IMR-90 (cell line): Measurements from ENCODE around the gene HCRTR1. TPM values are rescaled to one million over a fixed set of nuclear protein-coding genes. Genes with fewer than 3 reads are reported as not detected.

Experiments
- ATAC-seq: fragments of 200-7000 bp; cut with Tn5 transposase; 2 replicates; pipeline ENCODE4 v1.9.1; 2020; ENCODE audit warnings: low read depth, mild to moderate bottlenecking, moderate library complexity
- BruUV-seq: library from RNA; stranded (reverse); fragments of 400-500 nt; replicated peaks from 2 replicates; lab custom pipeline; 2021; lab: Mats Ljungman, UMichigan
- CTCF ChIA-PET: fragments of 300-600 bp; formaldehyde crosslinking; extraction: SDS; loops from one replicate; lab custom pipeline; 2021; ENCODE audit warnings: antibody characterized with exemption; lab: Yijun Ruan, JAX
- POLR2A ChIA-PET: fragments of 300-600 bp; sonication (Branson Sonifier 250); formaldehyde crosslinking; loops from one replicate; lab custom pipeline; 2022; ENCODE audit warnings: antibody characterized with exemption; ENCODE audit not compliant: unreplicated experiment; lab: Charles Lee
- DNase-seq: peaks from one replicate; pipeline ENCODE4 v3.0.0; 2013
- H2AFZ ChIP-seq: replicated peaks from 2 replicates; pipeline ENCODE3; 2013; ENCODE audit warnings: low read length, mild to moderate bottlenecking; ENCODE audit not compliant: poor library complexity
- H2AK5ac ChIP-seq: 2 replicates; pipeline ENCODE4 v1.6.1; 2013; ENCODE audit warnings: low read depth, low read length, inconsistent platforms
- H2AK9ac ChIP-seq: replicated peaks from 2 replicates; pipeline ENCODE3; 2013; ENCODE audit warnings: mild to moderate bottlenecking, low read depth, low read length, moderate library complexity; ENCODE audit not compliant: poor library complexity
- H2BK120ac ChIP-seq: 2 replicates; pipeline ENCODE4 v1.6.1; 2013; ENCODE audit warnings: low read depth, low read length, inconsistent platforms
- H2BK15ac ChIP-seq: 3 replicates; pipeline ENCODE4 v1.6.1; 2013; ENCODE audit warnings: low read depth, low read length, inconsistent platforms
- H2BK20ac ChIP-seq: 2 replicates; pipeline ENCODE4 v1.6.1; 2013; ENCODE audit warnings: low read depth, mild to moderate bottlenecking, inconsistent platforms, low read length, moderate library complexity
- H2BK5ac ChIP-seq: 2 replicates; pipeline ENCODE4 v1.6.1; 2013; ENCODE audit warnings: mild to moderate bottlenecking, low read depth, low read length, inconsistent platforms; ENCODE audit not compliant: poor library complexity, severe bottlenecking
- H3K14ac ChIP-seq: replicated peaks from 2 replicates; pipeline ENCODE4 v1.6.1; 2013; ENCODE audit warnings: low read depth, low read length, inconsistent platforms
- H3K18ac ChIP-seq: 2 replicates; pipeline ENCODE4 v1.6.1; 2013; ENCODE audit warnings: low read depth, low read length, control low read depth
- H3K23ac ChIP-seq: 2 replicates; pipeline ENCODE4 v1.6.1; 2013; ENCODE audit warnings: low read depth, low read length, inconsistent platforms
- H3K27ac ChIP-seq: 2 replicates; pipeline ENCODE4 v1.5.1; 2013; ENCODE audit warnings: mild to moderate bottlenecking, control low read depth, low read length; ENCODE audit not compliant: insufficient read depth
- H3K27me3 ChIP-seq: 2 replicates; pipeline ENCODE4 v1.6.1; 2013; ENCODE audit warnings: low read length; ENCODE audit not compliant: control insufficient read depth, insufficient read depth
- H3K36me3 ChIP-seq: 2 replicates; pipeline ENCODE4 v1.6.1; 2013; ENCODE audit warnings: low read length, mixed read lengths; ENCODE audit not compliant: control insufficient read depth, insufficient read depth
- H3K4ac ChIP-seq: 2 replicates; pipeline ENCODE4 v1.6.1; 2013; ENCODE audit warnings: low read depth, low read length, inconsistent platforms
- H3K4me1 ChIP-seq: 2 replicates; pipeline ENCODE4 v1.6.1; 2013; ENCODE audit warnings: low read length, mixed read lengths; ENCODE audit not compliant: control insufficient read depth, insufficient read depth
- H3K4me2 ChIP-seq: 2 replicates; pipeline ENCODE4 v1.6.1; 2013; ENCODE audit warnings: low read depth, mild to moderate bottlenecking, control low read depth, low read length, moderate library complexity
- H3K4me3 ChIP-seq: 2 replicates; pipeline ENCODE4 v1.5.1; 2013; ENCODE audit warnings: low read depth, mild to moderate bottlenecking, control low read depth, low read length, moderate library complexity; ENCODE audit not compliant: insufficient read depth
- H3K56ac ChIP-seq: 2 replicates; pipeline ENCODE4 v1.6.1; 2013; ENCODE audit warnings: low read length, inconsistent platforms; ENCODE audit not compliant: insufficient read depth; ENCODE audit errors: extremely low read depth
- H3K79me1 ChIP-seq, 2 experiments: 2 replicates each; pipeline ENCODE4 v1.6.1; 2013; ENCODE audit warnings: low read length in 2 of 2, inconsistent platforms in 1 of 2, low read depth in 1 of 2
- H3K9ac ChIP-seq: 2 replicates; pipeline ENCODE4 v1.6.1; 2013; ENCODE audit warnings: low read depth, low read length, control low read depth
- H3K9me1 ChIP-seq: 2 replicates; pipeline ENCODE4 v1.6.1; 2013; ENCODE audit warnings: low read length, inconsistent platforms; ENCODE audit not compliant: insufficient read depth
- H3K9me3 ChIP-seq: 2 replicates; pipeline ENCODE4 v1.6.1; 2013; ENCODE audit warnings: low read length; ENCODE audit not compliant: control insufficient read depth, insufficient read depth
- H4K20me1 ChIP-seq: 2 replicates; pipeline ENCODE4 v1.6.1; 2013; ENCODE audit warnings: low read length, inconsistent platforms; ENCODE audit not compliant: insufficient read depth
- H4K5ac ChIP-seq: 2 replicates; pipeline ENCODE4 v1.6.1; 2013; ENCODE audit warnings: mild to moderate bottlenecking, low read depth, low read length, control low read depth
- H4K8ac ChIP-seq, 2 experiments: 2 replicates each; pipeline ENCODE4 v1.6.1; 2013; ENCODE audit warnings: low read depth in 2 of 2, low read length in 2 of 2, control low read depth in 1 of 2, inconsistent platforms in 1 of 2
- H4K91ac ChIP-seq: 2 replicates; pipeline ENCODE4 v1.6.1; 2013; ENCODE audit warnings: low read depth, low read length, inconsistent platforms; ENCODE audit not compliant: insufficient read depth
- BHLHE40 ChIP-seq: fragments of 150-350 bp; IDR thresholded peaks from 2 replicates; pipeline ENCODE4 v1.6.1; 2016; ENCODE audit warnings: mild to moderate bottlenecking, low read depth, low read length
- CEBPB ChIP-seq: IDR thresholded peaks from 2 replicates; pipeline ENCODE4 v1.6.1; 2012; ENCODE audit warnings: low read depth, low read length, improper control_type of control experiment
- CHD1 ChIP-seq: IDR thresholded peaks from 2 replicates; pipeline ENCODE4 v1.6.1; 2012; ENCODE audit warnings: low read depth, low read length, improper control_type of control experiment
- FOS ChIP-seq: fragments of 150-350 bp; IDR thresholded peaks from 2 replicates; pipeline ENCODE4 v1.6.1; 2016; ENCODE audit warnings: low read depth, low read length
- MAFK ChIP-seq: IDR thresholded peaks from 2 replicates; pipeline ENCODE4 v1.6.1; 2012; ENCODE audit warnings: low read depth, low read length, improper control_type of control experiment
- NFE2L2 ChIP-seq: fragments of 150-350 bp; IDR thresholded peaks from 2 replicates; pipeline ENCODE4 v1.6.1; 2016; ENCODE audit warnings: low read depth, mild to moderate bottlenecking, low read length
- POLR2A ChIP-seq: IDR thresholded peaks from 2 replicates; pipeline ENCODE4 v1.6.1; 2012; ENCODE audit warnings: mild to moderate bottlenecking, low read depth, low read length
- RAD21 ChIP-seq: IDR thresholded peaks from 2 replicates; pipeline ENCODE4 v1.6.1; 2012; ENCODE audit warnings: low read length, improper control_type of control experiment
- RCOR1 ChIP-seq: IDR thresholded peaks from 2 replicates; pipeline ENCODE4 v1.6.1; 2012; ENCODE audit warnings: mild to moderate bottlenecking, low read length, improper control_type of control experiment; ENCODE audit not compliant: insufficient replicate concordance
- RFX5 ChIP-seq: IDR thresholded peaks from 2 replicates; pipeline ENCODE4 v1.8.0; 2012; ENCODE audit warnings: low read depth, mild to moderate bottlenecking, low read length, moderate library complexity
- SMC3 ChIP-seq: fragments of 150-350 bp; IDR thresholded peaks from 2 replicates; pipeline ENCODE4 v1.6.1; 2016; ENCODE audit warnings: low read depth, mild to moderate bottlenecking, antibody characterized with exemption, low read length, moderate library complexity
- WGBS, 2 experiments: methylation state at CpG; one replicate each; pipeline versions ENCODE4 v1.1.5 to v1.1.7; 2013; ENCODE audit warnings: missing lambda C conversion rate in 2 of 2; ENCODE audit not compliant: insufficient read length in 1 of 2; ENCODE audit errors: extremely low coverage in 2 of 2; 5-methylcytosine and 5-hydroxymethylcytosine counted together
- dilution Hi-C: fragments of 300-500 bp; cut with HindIII; formaldehyde crosslinking; loops from one replicate; pipeline ENCODE4 v1.14.3; 2018; ENCODE audit warnings: low sequenced_read_pairs; ENCODE audit not compliant: unreplicated experiment
- in situ Hi-C: fragments of 300-500 bp; cut with MboI; formaldehyde crosslinking; loops from 3 replicates; pipeline ENCODE4 v1.14.3; 2019; ENCODE audit warnings: low sequenced_read_pairs, inconsistent platforms, mixed read lengths
- intact Hi-C: fragments of 100-400 bp; cut with micrococcal nuclease; formaldehyde crosslinking; loops from 2 replicates; pipeline ENCODE4 v1.10.0; 2022
- polyA plus RNA-seq, 3 experiments: library from polyadenylated mRNA; depleted of rRNA; stranded (reverse); fragments of >200 nt; gene quantifications; 2 replicates each; pipeline ENCODE4 v1.2.3, GENCODE V29; 2012; ENCODE audit warnings: low replicate concordance in 1 of 3
- total RNA-seq: library from RNA; depleted of rRNA; stranded (reverse); fragments of >200 nt; gene quantifications from 2 replicates; pipeline ENCODE4 v1.2.3, GENCODE V29; 2012
- TF ChIP-seq, protein P1 (sequence below): fragments of 150-350 bp; IDR thresholded peaks from 2 replicates; pipeline ENCODE4 v1.6.1; 2017; ENCODE audit warnings: mild to moderate bottlenecking, antibody characterized with exemption, low read length, low read depth
- TF ChIP-seq, protein P2 (sequence below): conservative IDR thresholded peaks from 2 replicates; pipeline ENCODE4 v1.5.1; 2012; ENCODE audit warnings: mild to moderate bottlenecking, low read depth, low read length, improper control_type of control experiment
- TF ChIP-seq, protein P3 (sequence below): fragments of 150-350 bp; IDR thresholded peaks from 2 replicates; pipeline ENCODE4 v1.6.1; 2016; ENCODE audit warnings: low read depth, mild to moderate bottlenecking, low read length, moderate library complexity, borderline replicate concordance

HCRTR1 gene
- total and polyA plus RNA-seq, 2 of the 4 experiments (the other 2 are of a cell fraction) = not detected

DNA sequence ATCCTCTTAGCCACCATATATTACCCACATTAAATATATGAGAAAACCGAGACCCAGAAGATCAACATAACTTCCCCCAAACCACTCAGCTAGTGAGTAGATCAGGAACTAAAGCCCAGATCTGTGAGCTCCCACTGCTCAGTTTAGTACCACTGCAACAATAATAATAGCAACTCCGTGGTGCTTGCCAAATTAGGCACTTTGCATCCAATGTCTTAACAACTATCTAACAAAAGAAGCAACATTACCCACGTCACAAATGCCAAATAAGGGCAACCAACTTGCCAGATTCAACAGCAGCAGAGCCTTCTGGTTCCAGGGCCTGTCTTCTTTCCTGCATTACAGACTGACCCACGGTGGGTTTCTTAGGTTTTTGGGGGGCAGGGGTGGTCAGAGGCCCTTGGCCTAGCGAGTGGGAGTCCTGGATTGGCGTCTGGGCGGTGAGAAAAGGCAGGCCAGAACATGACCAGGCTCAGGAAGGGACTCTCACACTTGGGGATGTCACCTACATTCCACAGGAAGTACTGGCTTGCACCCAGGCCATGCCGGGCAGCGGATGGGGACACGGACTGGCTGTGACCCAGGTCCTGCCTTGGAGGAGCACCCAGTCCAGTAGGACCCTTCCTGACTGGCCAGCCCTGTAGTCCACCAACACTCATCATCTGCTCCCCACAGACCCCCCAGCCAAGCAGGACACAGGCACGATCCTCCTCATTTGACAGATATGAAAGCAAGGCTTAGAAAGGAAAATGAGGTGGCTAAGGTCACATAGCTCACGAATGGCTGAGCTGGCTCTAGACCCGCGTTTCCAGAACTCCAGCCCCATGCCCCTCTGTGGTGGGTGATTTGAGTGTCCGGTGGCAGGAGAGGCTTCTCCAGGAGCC is 4.6 kb downstream of the HCRTR1 start:
- CTCF ChIA-PET = interaction anchor here (1.3 kb wide), 1 partner anchor 10 kb away, joined by 3 read pairs; no protein-coding TSS in a partner anchor
- POLR2A ChIA-PET = interaction anchor here (0.6 kb wide), 1 partner anchor 9 kb away, joined by 3 read pairs; no protein-coding TSS in a partner anchor
- whole genome bisulfite sequencing, 2 experiments = 57% methylated on average over 1 of the region's 15 CpGs; no CpG with 5 or more reads in 1 of the 2 experiments
- TF ChIP-seq CHD1 (no peak), FOS (no peak), SMC3 (no peak), RAD21 (no peak), POLR2A (no peak), MAFK (no peak), CEBPB (no peak), RFX5 (no peak), BHLHE40 (no peak), NFE2L2 (no peak), RCOR1 (no peak)
- TF ChIP-seq, protein P1, sequence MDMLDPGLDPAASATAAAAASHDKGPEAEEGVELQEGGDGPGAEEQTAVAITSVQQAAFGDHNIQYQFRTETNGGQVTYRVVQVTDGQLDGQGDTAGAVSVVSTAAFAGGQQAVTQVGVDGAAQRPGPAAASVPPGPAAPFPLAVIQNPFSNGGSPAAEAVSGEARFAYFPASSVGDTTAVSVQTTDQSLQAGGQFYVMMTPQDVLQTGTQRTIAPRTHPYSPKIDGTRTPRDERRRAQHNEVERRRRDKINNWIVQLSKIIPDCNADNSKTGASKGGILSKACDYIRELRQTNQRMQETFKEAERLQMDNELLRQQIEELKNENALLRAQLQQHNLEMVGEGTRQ = no peak
- TF ChIP-seq, protein P2, sequence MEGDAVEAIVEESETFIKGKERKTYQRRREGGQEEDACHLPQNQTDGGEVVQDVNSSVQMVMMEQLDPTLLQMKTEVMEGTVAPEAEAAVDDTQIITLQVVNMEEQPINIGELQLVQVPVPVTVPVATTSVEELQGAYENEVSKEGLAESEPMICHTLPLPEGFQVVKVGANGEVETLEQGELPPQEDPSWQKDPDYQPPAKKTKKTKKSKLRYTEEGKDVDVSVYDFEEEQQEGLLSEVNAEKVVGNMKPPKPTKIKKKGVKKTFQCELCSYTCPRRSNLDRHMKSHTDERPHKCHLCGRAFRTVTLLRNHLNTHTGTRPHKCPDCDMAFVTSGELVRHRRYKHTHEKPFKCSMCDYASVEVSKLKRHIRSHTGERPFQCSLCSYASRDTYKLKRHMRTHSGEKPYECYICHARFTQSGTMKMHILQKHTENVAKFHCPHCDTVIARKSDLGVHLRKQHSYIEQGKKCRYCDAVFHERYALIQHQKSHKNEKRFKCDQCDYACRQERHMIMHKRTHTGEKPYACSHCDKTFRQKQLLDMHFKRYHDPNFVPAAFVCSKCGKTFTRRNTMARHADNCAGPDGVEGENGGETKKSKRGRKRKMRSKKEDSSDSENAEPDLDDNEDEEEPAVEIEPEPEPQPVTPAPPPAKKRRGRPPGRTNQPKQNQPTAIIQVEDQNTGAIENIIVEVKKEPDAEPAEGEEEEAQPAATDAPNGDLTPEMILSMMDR = no peak
- TF ChIP-seq, protein P3, sequence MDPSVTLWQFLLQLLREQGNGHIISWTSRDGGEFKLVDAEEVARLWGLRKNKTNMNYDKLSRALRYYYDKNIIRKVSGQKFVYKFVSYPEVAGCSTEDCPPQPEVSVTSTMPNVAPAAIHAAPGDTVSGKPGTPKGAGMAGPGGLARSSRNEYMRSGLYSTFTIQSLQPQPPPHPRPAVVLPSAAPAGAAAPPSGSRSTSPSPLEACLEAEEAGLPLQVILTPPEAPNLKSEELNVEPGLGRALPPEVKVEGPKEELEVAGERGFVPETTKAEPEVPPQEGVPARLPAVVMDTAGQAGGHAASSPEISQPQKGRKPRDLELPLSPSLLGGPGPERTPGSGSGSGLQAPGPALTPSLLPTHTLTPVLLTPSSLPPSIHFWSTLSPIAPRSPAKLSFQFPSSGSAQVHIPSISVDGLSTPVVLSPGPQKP = no peak

More for the DNA sequence above, 4.6 kb downstream of the HCRTR1 start:
- Histone ChIP-seq H3K79me1 (no peaks in the 10 kb centered on the region), H4K8ac (no peak overlapping the region), H4K5ac (no peak overlapping the region), H2BK5ac (no peak overlapping the region), H3K56ac (no peak overlapping the region), H3K4me3 (no peak overlapping the region), H3K23ac (no peak overlapping the region), H3K36me3 (no peaks in the 10 kb centered on the region), H4K91ac (no peak overlapping the region), H3K9ac (no peak overlapping the region), H3K27me3 (peaks cover 16% of the 10 kb centered on the region), H3K9me1 (0 out of 2 replicates have a peak, but pooled peaks cover 9% of the 10 kb centered on the region), H3K9me3 (no peaks in the 10 kb centered on the region), H2AFZ (no peak overlapping the region), H3K14ac (no peak overlapping the region), H2BK20ac (no peak overlapping the region), H3K18ac (no peak overlapping the region), H2AK5ac (no peak overlapping the region), H3K4me1 (peaks cover 8% of the 10 kb centered on the region), H4K20me1 (0 out of 2 replicates have a peak, but pooled peaks cover 10% of the 10 kb centered on the region), H2BK15ac (no peak overlapping the region), H3K4ac (no peak overlapping the region), H2BK120ac (no peak overlapping the region), H3K27ac (no peak overlapping the region), H2AK9ac (no peak overlapping the region), H3K4me2 (no peak overlapping the region)
- DNase-seq = no peak
- in situ Hi-C loops = no loop called here
- no peak for ATAC-seq
- intact Hi-C loops = loop anchor here (1.0 kb wide), 1 partner anchor 56 kb away; no protein-coding TSS in a partner anchor
- dilution Hi-C loops = no loop called here
- BruUV-seq = no TSS peak
